WTC11 (cell line): ENCODE data around the gene SLC35F4. TPM values are rescaled to one million over a fixed set of nuclear protein-coding genes. Genes with fewer than 3 reads are reported as not detected.

Source experiments
- ATAC-seq: fragments of 200-7000 bp; cut with Tn5 transposase; 2 replicates; pipeline ENCODE4 v1.10.0; 2021; ENCODE audit warnings: mild to moderate bottlenecking, moderate library complexity
- CTCF ChIA-PET: fragments of 300-600 bp; sonication (Branson Sonifier 250); formaldehyde crosslinking; loops from one replicate; lab custom pipeline; 2021; ENCODE audit warnings: antibody characterized with exemption; lab: Charles Lee
- POLR2A ChIA-PET: fragments of 350-600 bp; sonication (Branson Sonifier 250); formaldehyde crosslinking; loops from one replicate; lab custom pipeline; 2021; ENCODE audit warnings: antibody characterized with exemption; lab: Charles Lee
- DNase-seq: peaks from one replicate; pipeline ENCODE4 v3.0.0; 2021; ENCODE audit warnings: low spot score
- H3K27ac Mint-ChIP-seq: 2 replicates; pipeline ENCODE4 v1.8.0; 2021; ENCODE audit warnings: mixed read lengths
- H3K27me3 Mint-ChIP-seq: 2 replicates; pipeline ENCODE4 v1.8.0; 2021; ENCODE audit warnings: low read depth, mild to moderate bottlenecking, moderate library complexity, mixed read lengths
- H3K36me3 Mint-ChIP-seq: 2 replicates; pipeline ENCODE4 v1.8.0; 2021; ENCODE audit warnings: mixed read lengths
- H3K4me1 Mint-ChIP-seq: 2 replicates; pipeline ENCODE4 v1.8.0; 2022; ENCODE audit warnings: mixed read lengths
- H3K4me3 Mint-ChIP-seq: 2 replicates; pipeline ENCODE4 v1.8.0; 2021; ENCODE audit warnings: mild to moderate bottlenecking, moderate library complexity, mixed read lengths
- H3K9me3 Mint-ChIP-seq: 2 replicates; pipeline ENCODE4 v1.8.0; 2021; ENCODE audit warnings: mixed read lengths
- AFF4 ChIP-seq: sonication (generic); formaldehyde crosslinking; IDR thresholded peaks from 2 replicates; pipeline ENCODE4 v1.8.1; 2023; ENCODE audit warnings: mild to moderate bottlenecking, missing genetic modification reagents, borderline replicate concordance
- ATF3 ChIP-seq: sonication (generic); formaldehyde crosslinking; conservative IDR thresholded peaks from 2 replicates; pipeline ENCODE4 v1.8.1; 2022; ENCODE audit warnings: mild to moderate bottlenecking, missing genetic modification reagents
- CBFB ChIP-seq: sonication (generic); formaldehyde crosslinking; IDR thresholded peaks from 2 replicates; pipeline ENCODE4 v1.8.1; 2022; ENCODE audit warnings: mild to moderate bottlenecking, low read depth, missing genetic modification reagents
- CDX4 ChIP-seq: fragments of 250-450 bp; sonication (Bioruptor Pico); IDR thresholded peaks from 2 replicates; pipeline ENCODE4 v1.9.0; 2021; ENCODE audit warnings: moderate library complexity, mild to moderate bottlenecking, inconsistent platforms, borderline replicate concordance
- CREM ChIP-seq: sonication (generic); formaldehyde crosslinking; IDR thresholded peaks from 2 replicates; pipeline ENCODE4 v1.8.1; 2022; ENCODE audit warnings: mild to moderate bottlenecking, missing genetic modification reagents, moderate library complexity
- CTCF ChIP-seq: fragments of 200-600 bp; IDR thresholded peaks from 2 replicates; pipeline ENCODE4 v1.8.0; 2022; ENCODE audit warnings: antibody characterized with exemption
- ERG ChIP-seq: fragments of 250-450 bp; sonication (Bioruptor Pico); IDR thresholded peaks from 2 replicates; pipeline ENCODE4 v1.8.0; 2021; ENCODE audit warnings: mild to moderate bottlenecking
- ETV6 ChIP-seq: sonication (generic); formaldehyde crosslinking; IDR thresholded peaks from 2 replicates; pipeline ENCODE4 v1.8.1; 2022; ENCODE audit warnings: mild to moderate bottlenecking, missing genetic modification reagents
- FOXP4 ChIP-seq: sonication (generic); formaldehyde crosslinking; IDR thresholded peaks from 2 replicates; pipeline ENCODE4 v1.8.0; 2022; ENCODE audit warnings: mild to moderate bottlenecking, missing genetic modification reagents
- GABPB1 ChIP-seq: sonication (generic); formaldehyde crosslinking; IDR thresholded peaks from 2 replicates; pipeline ENCODE4 v1.8.1; 2023; ENCODE audit warnings: mild to moderate bottlenecking, missing genetic modification reagents
- GTF2I ChIP-seq: fragments of 250-450 bp; sonication (Bioruptor Pico); conservative IDR thresholded peaks from 2 replicates; pipeline ENCODE4 v1.4.0; 2021; ENCODE audit warnings: mild to moderate bottlenecking
- IRF2 ChIP-seq: sonication (generic); formaldehyde crosslinking; IDR thresholded peaks from 2 replicates; pipeline ENCODE4 v1.8.0; 2022; ENCODE audit warnings: low read depth, missing genetic modification reagents, borderline replicate concordance
- MLX ChIP-seq: sonication (generic); formaldehyde crosslinking; IDR thresholded peaks from 2 replicates; pipeline ENCODE4 v1.8.1; 2023; ENCODE audit warnings: mild to moderate bottlenecking, missing genetic modification reagents, moderate library complexity
- MYBL2 ChIP-seq: sonication (generic); formaldehyde crosslinking; IDR thresholded peaks from 2 replicates; pipeline ENCODE4 v1.8.1; 2023; ENCODE audit warnings: mild to moderate bottlenecking, moderate library complexity, missing genetic modification reagents
- NFE2L1 ChIP-seq: sonication (generic); formaldehyde crosslinking; IDR thresholded peaks from 2 replicates; pipeline ENCODE4 v1.8.1; 2023; ENCODE audit warnings: missing genetic modification reagents
- PRRX2 ChIP-seq: fragments of 250-450 bp; sonication (Bioruptor Pico); IDR thresholded peaks from 2 replicates; pipeline ENCODE4 v1.8.0; 2021; ENCODE audit warnings: mild to moderate bottlenecking
- RELA ChIP-seq: sonication (generic); formaldehyde crosslinking; IDR thresholded peaks from 2 replicates; pipeline ENCODE4 v1.8.1; 2022; ENCODE audit warnings: missing genetic modification reagents, mild to moderate bottlenecking, borderline replicate concordance
- SP1 ChIP-seq: sonication (generic); formaldehyde crosslinking; conservative IDR thresholded peaks from 2 replicates; pipeline ENCODE4 v1.8.1; 2022; ENCODE audit warnings: missing genetic modification reagents
- TEAD4 ChIP-seq: sonication (generic); formaldehyde crosslinking; IDR thresholded peaks from 2 replicates; pipeline ENCODE4 v1.8.0; 2022; ENCODE audit warnings: mild to moderate bottlenecking, missing genetic modification reagents
- ZNF281 ChIP-seq: sonication (generic); formaldehyde crosslinking; IDR thresholded peaks from 2 replicates; pipeline ENCODE4 v1.8.0; 2023; ENCODE audit warnings: mild to moderate bottlenecking, missing genetic modification reagents
- ZNF396 ChIP-seq: fragments of 250-450 bp; sonication (Bioruptor Pico); IDR thresholded peaks from 2 replicates; pipeline ENCODE4 v1.8.0; 2021; ENCODE audit warnings: mild to moderate bottlenecking, moderate library complexity, borderline replicate concordance
- total RNA-seq: library from RNA; stranded (reverse); gene quantifications from 3 replicates; pipeline ENCODE4 v1.2.3, GENCODE V29; 2021

Gene SLC35F4
- total RNA-seq, 1 experiment from 2014 or later: not detected

- no peak for TF ChIP-seq ZNF396 (CRISPR knock-in tag)
- no peak for TF ChIP-seq MYBL2 (CRISPR knock-in tag)
- no peak for TF ChIP-seq FOXP4 (CRISPR knock-in tag)
- no peak for TF ChIP-seq IRF2 (CRISPR knock-in tag)
- no peak for TF ChIP-seq ATF3
- no peak for TF ChIP-seq CDX4 (CRISPR knock-in tag)
- TF ChIP-seq SP1 (CRISPR knock-in tag): no peak
- no peak for TF ChIP-seq CTCF
- TF ChIP-seq ETV6 (CRISPR knock-in tag): no peak
- TF ChIP-seq RELA (CRISPR knock-in tag): no peak
- no peak for TF ChIP-seq ZNF281
Observed at GRCh38 chr14:57560681-57561080, 305.2 kb downstream of the SLC35F4 start (continued).

GRCh38 chr14:57559576-57559975 is 306.3 kb downstream of the SLC35F4 start:
- ATAC-seq (no peak), DNase-seq (no peak)
- TF ChIP-seq SP1 (CRISPR knock-in tag) (no peak), MLX (CRISPR knock-in tag) (no peak), NFE2L1 (CRISPR knock-in tag) (no peak), GABPB1 (CRISPR knock-in tag) (no peak), AFF4 (CRISPR knock-in tag) (no peak), CREM (CRISPR knock-in tag) (no peak), TEAD4 (CRISPR knock-in tag) (no peak), CBFB (no peak), IRF2 (CRISPR knock-in tag) (no peak), FOXP4 (CRISPR knock-in tag) (no peak), PRRX2 (no peak), ERG (CRISPR knock-in tag) (no peak), GTF2I (CRISPR knock-in tag) (no peak)
- no peak overlapping the region for H3K27ac Mint-ChIP-seq
- peaks cover 4% of the 10 kb centered on the region for H3K9me3 Mint-ChIP-seq
- H3K4me1 Mint-ChIP-seq: no peaks in the 10 kb centered on the region
- H3K27me3 Mint-ChIP-seq: no peaks in the 10 kb centered on the region
- ChIA-PET CTCF (no interaction called here), POLR2A (no interaction called here)
- H3K4me3 Mint-ChIP-seq: no peak overlapping the region
- H3K36me3 Mint-ChIP-seq: no peaks in the 10 kb centered on the region
